Left lung (tissue), 10 donors: ENCODE results near the gene RAD9A. TPM values are rescaled to one million over a fixed set of nuclear protein-coding genes. Genes with fewer than 3 reads are reported as not detected.
A peak's percentile ranks its signal among the peaks of the same experiment; 100 is the strongest.

Experiments
- ATAC-seq: fragments of 200-7000 bp; cut with Tn5 transposase; one replicate; pipeline ENCODE4 v1.9.1; 2020; ENCODE audit warnings: moderate library complexity
- DNase-seq, 4 donors: peaks; one replicate each; pipeline ENCODE4 v3.0.0-alpha.2; 2013 to 2020
- H3K27ac ChIP-seq, 2 donors: fragments of 200-600 bp; sonication (generic) in 1 of 2; one replicate each; pipeline versions ENCODE4 v1.5.0 to v1.8.0; 2020 to 2021
- H3K27me3 ChIP-seq, 2 donors: fragments of 200-600 bp; sonication (generic) in 1 of 2; one replicate each; pipeline versions ENCODE4 v1.5.0 to v1.8.0; 2020 to 2021
- H3K36me3 ChIP-seq, 2 donors: fragments of 200-600 bp; sonication (generic) in 1 of 2; one replicate each; pipeline versions ENCODE4 v1.5.0 to v1.8.0; 2020 to 2021
- H3K4me1 ChIP-seq, 2 donors: fragments of 200-600 bp; one replicate each; pipeline ENCODE4 v1.8.0; 2021
- H3K4me3 ChIP-seq, 2 donors: fragments of 200-600 bp; sonication (generic) in 1 of 2; one replicate each; pipeline versions ENCODE4 v1.5.0 to v1.8.0; 2020 to 2021; ENCODE audit warnings: mild to moderate bottlenecking in 1 of 2
- H3K9me3 ChIP-seq, 2 donors: fragments of 200-600 bp; sonication (generic) in 1 of 2; one replicate each; pipeline versions ENCODE4 v1.5.0 to v1.8.0; 2020 to 2021
- intact Hi-C, 2 donors: fragments of 100-400 bp; cut with DNase I; formaldehyde crosslinking; loops; one replicate each; pipeline versions ENCODE4 v1.11.2 to v1.14.2; 2022
- polyA plus RNA-seq, 6 donors: library from polyadenylated mRNA; unstranded; fragments of 120-200 nt; gene quantifications; one replicate each; pipeline ENCODE4 v1.2.1, GENCODE V29; 2013; ENCODE audit not compliant: insufficient read length in 6 of 6
- total RNA-seq, 2 donors: library from RNA; stranded (reverse); fragmentation: NEBNext Ultra II Directional; extraction: Animal tissue kit (Norgen Biotek cat#: 25700); gene quantifications; one replicate each; pipeline ENCODE4 v1.2.1, GENCODE V29; 2021
- TF ChIP-seq, protein P1 (sequence below), 2 donors: fragments of 200-600 bp; sonication (generic) in 1 of 2; IDR thresholded peaks; one replicate each; pipeline versions ENCODE4 v1.5.0 to v1.8.0; 2021; ENCODE audit warnings: antibody characterized with exemption in 2 of 2
- donor health status: DM: no; HTN: yes; CAD: no.
- donor health status: DM: no; HTN: no; CAD: no.

RAD9A gene
- total and polyA plus RNA-seq, 8 donors = 18.4 to 31.3 (median 23.7) TPM

DNA sequence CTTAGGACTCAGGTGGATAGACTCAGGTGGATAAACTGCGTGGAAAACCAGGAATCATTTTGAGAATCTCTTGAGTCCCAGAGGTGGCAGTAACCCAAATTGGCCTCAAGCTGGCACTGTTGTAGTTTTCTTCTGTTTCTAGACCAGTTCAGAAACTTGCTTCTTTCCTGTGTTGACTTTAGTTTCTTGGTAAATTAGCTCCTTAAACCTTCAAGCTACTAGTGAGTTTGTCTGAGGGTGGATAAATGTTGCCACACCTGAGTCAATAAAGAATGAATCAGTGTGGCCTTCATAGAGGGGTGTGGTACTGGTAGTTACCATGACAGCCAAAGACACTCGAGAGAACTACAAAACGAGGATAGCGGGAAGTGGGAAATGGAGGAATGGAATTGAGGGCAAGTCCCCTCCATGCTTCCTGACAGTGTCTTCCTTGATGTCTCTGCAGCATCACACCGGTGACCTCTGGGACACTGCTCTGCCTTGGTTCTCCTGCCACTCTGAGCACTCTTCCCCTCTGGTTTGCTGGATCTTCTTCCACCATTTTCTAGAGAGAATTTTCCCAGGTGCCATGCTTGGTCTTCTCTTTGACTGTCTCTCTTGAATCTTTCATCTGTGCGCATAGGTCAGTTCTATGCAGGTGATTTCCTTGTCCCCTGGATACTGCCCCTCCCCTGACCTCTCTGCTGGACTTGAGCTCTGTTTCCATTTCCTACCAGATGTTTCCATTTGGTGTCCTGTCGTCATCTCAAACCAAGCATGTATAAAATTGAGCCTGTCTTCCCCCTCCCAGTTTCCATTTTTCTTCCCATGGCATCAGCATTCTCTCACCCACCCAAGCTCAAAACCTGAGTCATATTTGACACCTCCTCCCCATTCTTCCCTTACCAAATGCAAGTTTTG is 45.6 kb upstream of the RAD9A start:
- Histone ChIP-seq H3K4me3 (no peak overlapping the region), H3K27ac (peak overlapping the region; percentile 59 to 66), H3K27me3 (no peaks in the 10 kb centered on the region), H3K4me1 (peaks cover 7 to 15% of the 10 kb centered on the region in 2 donors), H3K36me3 (no peaks in the 10 kb centered on the region), H3K9me3 (no peaks in the 10 kb centered on the region)
- TF ChIP-seq, protein P1, sequence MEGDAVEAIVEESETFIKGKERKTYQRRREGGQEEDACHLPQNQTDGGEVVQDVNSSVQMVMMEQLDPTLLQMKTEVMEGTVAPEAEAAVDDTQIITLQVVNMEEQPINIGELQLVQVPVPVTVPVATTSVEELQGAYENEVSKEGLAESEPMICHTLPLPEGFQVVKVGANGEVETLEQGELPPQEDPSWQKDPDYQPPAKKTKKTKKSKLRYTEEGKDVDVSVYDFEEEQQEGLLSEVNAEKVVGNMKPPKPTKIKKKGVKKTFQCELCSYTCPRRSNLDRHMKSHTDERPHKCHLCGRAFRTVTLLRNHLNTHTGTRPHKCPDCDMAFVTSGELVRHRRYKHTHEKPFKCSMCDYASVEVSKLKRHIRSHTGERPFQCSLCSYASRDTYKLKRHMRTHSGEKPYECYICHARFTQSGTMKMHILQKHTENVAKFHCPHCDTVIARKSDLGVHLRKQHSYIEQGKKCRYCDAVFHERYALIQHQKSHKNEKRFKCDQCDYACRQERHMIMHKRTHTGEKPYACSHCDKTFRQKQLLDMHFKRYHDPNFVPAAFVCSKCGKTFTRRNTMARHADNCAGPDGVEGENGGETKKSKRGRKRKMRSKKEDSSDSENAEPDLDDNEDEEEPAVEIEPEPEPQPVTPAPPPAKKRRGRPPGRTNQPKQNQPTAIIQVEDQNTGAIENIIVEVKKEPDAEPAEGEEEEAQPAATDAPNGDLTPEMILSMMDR (IDR thresholded peaks at IDR 0.05) = peak; percentile 33 to 54
- DNase-seq (peak in 1 of 4 donors; percentile 64), ATAC-seq (peak; percentile 91)
- intact Hi-C loops = no loop called here

DNA sequence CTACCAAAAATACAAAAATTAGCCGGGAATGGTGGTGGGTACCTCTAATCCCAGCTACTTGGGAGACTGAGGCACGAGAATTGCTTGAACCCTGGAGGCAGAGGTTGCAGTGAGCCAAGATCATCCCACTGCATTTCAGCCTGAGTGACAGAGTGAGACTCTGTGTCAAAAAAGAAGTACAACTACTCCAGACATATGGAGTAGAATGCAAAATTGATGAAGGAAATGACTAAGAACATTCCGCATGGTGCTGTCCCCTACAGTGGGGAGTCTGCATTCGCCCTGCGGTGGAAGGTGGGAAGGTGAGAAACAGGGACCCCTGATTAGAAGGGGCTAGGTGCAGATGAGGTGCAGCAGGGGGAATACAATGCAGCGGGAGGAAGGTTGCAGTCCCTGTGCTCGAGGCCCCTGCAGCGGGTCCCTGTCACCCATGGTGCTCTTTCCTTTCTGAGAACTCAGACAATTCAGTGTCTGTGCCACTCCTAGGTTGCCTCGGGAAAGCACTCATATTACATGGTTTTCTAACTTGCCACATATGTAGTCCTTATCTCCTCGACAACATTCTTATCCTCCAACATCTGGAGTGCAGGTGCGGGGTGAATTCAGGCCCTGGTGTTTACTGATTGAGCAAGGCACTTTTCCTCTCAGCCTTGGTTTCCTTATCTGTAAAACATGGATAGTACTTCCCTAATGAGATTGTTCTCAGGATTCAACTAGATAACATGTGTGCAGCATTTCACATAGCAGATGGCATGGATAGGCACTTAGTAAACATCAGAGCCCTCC is 43.6 kb upstream of the RAD9A start:
- intact Hi-C loops = no loop called here
- H3K4me1 ChIP-seq = peaks cover 19 to 29% of the 10 kb centered on the region in 2 donors
- no peak for ATAC-seq

DNA sequence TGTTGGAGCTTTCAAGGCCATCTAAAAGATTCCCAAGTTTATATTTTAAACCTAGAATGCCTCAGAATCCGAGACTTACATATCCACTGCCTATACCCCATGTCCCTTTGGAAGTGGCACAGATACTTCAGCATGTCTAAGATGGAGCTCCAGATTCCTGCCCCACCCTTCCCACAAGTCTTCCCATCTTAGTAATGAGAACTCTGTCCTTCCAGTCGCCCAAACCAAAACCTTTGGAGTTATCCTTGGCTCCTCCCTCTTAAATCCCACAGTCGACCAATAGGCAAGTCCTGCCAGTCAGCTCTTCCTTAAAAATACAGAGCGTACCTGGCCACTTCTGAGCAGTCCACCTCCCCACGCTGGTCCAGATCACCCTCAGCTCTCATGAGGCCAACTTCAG is 42.8 kb upstream of the RAD9A start:
- ATAC-seq (no peak), DNase-seq (no peak)
- H3K9me3 ChIP-seq = no peaks in the 10 kb centered on the region
- intact Hi-C loops = no loop called here
- no peaks in the 10 kb centered on the region for H3K27me3 ChIP-seq
- H3K36me3 ChIP-seq = no peaks in the 10 kb centered on the region
- TF ChIP-seq, protein P1 (IDR thresholded peaks at IDR 0.05) = no peak
- H3K27ac ChIP-seq = peak overlapping the region in 1 of 2 donors; percentile 3
- peaks cover 23 to 34% of the 10 kb centered on the region in 2 donors for H3K4me1 ChIP-seq
- no peak overlapping the region for H3K4me3 ChIP-seq

More for the DNA sequence above, 43.6 kb upstream of the RAD9A start:
- DNase-seq = no peak
- H3K27me3 ChIP-seq = no peaks in the 10 kb centered on the region
- no peak overlapping the region for H3K27ac ChIP-seq
- H3K9me3 ChIP-seq = no peaks in the 10 kb centered on the region
- TF ChIP-seq, protein P1 (IDR thresholded peaks at IDR 0.05) = no peak
- no peak overlapping the region for H3K4me3 ChIP-seq
- H3K36me3 ChIP-seq = no peaks in the 10 kb centered on the region

DNA sequence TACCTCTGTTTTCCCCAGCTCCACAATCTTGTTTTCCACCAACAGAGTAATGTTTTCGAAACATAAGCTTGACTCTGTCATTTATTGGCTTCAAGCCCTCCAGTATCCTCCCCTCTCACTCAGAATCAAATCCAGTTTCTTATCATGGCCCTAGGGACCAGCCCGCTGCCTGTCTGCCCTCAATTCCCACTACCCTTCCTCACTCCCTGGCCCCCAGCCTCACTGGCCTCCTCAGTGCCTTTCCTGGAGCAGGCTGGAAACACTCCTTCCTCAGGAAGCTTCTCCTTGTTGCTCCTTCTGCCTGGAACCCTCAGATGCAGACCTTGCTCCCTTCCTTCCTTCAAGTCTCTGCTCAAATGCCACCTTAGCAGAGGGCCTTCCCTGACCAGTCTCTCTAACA is 42.3 kb upstream of the RAD9A start:
- Histone ChIP-seq H3K4me1 (peaks cover 27 to 38% of the 10 kb centered on the region in 2 donors), H3K27me3 (no peaks in the 10 kb centered on the region), H3K4me3 (no peak overlapping the region), H3K36me3 (no peaks in the 10 kb centered on the region), H3K9me3 (no peaks in the 10 kb centered on the region), H3K27ac (peak overlapping the region in 1 of 2 donors; percentile 3)
- TF ChIP-seq, protein P1 (IDR thresholded peaks at IDR 0.05) = no peak
- DNase-seq = no peak
- intact Hi-C loops = no loop called here
- no peak for ATAC-seq
